GM12878 (cell line): ENCODE measurements around the gene RNU6-1. TPM values are rescaled to one million over a fixed set of nuclear protein-coding genes. Genes with fewer than 3 reads are reported as not detected.

ENCODE experiments used
- ATAC-seq: fragments of 200-7000 bp; cut with Tn5 transposase; 3 replicates; pipeline ENCODE4 v1.9.1; 2020; ENCODE audit warnings: mild to moderate bottlenecking, moderate library complexity
- BruUV-seq: library from RNA; stranded (reverse); fragments of 400-500 nt; replicated peaks from 2 replicates; lab custom pipeline; 2021; lab: Mats Ljungman, UMichigan
- CTCF ChIA-PET: fragments of 300-600 bp; sonication (Branson Sonifier 250); formaldehyde crosslinking; extraction: SDS; loops from one replicate; lab custom pipeline; 2021; ENCODE audit warnings: inconsistent platforms; lab: Yijun Ruan, JAX
- POLR2A ChIA-PET: fragments of 350-600 bp; formaldehyde crosslinking; extraction: SDS; loops from one replicate; lab custom pipeline; 2021; ENCODE audit warnings: inconsistent platforms; lab: Charles Lee
- RAD21 ChIA-PET: fragments of 300-600 bp; sonication (Branson Sonifier 250); formaldehyde crosslinking; loops from one replicate; lab custom pipeline; 2023; ENCODE audit warnings: antibody characterized with exemption; ENCODE audit not compliant: unreplicated experiment; lab: Charles Lee
- SMC1A ChIA-PET: fragments of 300-600 bp; sonication (Branson Sonifier 250); formaldehyde crosslinking; loops from one replicate; lab custom pipeline; 2023; ENCODE audit not compliant: unreplicated experiment, uncharacterized antibody; lab: Charles Lee
- DNase-seq: peaks from one replicate; pipeline ENCODE4 v3.0.0-alpha.2; 2011; ENCODE audit warnings: low read depth, low spot score
- FAIRE-seq: peaks from 3 replicates; lab custom pipeline; 2011; peaks lifted over from hg19 to GRCh38; lab: Jason Lieb, UNC
- H2AFZ ChIP-seq: 2 replicates; pipeline ENCODE4 v1.6.0; 2011; ENCODE audit warnings: low read depth, low read length, control low read depth; ENCODE audit not compliant: control insufficient read depth
- H3K27ac ChIP-seq: 2 replicates; pipeline ENCODE4 v1.5.1; 2011; ENCODE audit warnings: control low read depth; ENCODE audit not compliant: control insufficient read depth, insufficient read depth
- H3K27me3 ChIP-seq, 2 experiments: replicated peaks in 1 of 2; 2 replicates each; pipeline versions ENCODE4 v1.6.0 to v1.6.1; 2011; ENCODE audit warnings: low read length in 1 of 2; ENCODE audit not compliant: control insufficient read depth in 2 of 2, insufficient read depth in 2 of 2
- H3K36me3 ChIP-seq, 2 experiments: 2 replicates each; pipeline ENCODE4 v1.5.1; 2011; ENCODE audit warnings: low read length in 1 of 2; ENCODE audit not compliant: control insufficient read depth in 2 of 2, insufficient read depth in 2 of 2
- H3K4me1 ChIP-seq: 2 replicates; pipeline ENCODE4 v1.6.1; 2011; ENCODE audit warnings: mild to moderate bottlenecking, low read length, moderate library complexity, mixed read lengths; ENCODE audit not compliant: control insufficient read depth, insufficient read depth
- H3K4me2 ChIP-seq: 2 replicates; pipeline ENCODE4 v1.6.0; 2011; ENCODE audit warnings: control low read depth; ENCODE audit not compliant: control insufficient read depth, insufficient read depth
- H3K4me3 ChIP-seq: fragments of 200-600 bp; sonication (generic); 2 replicates; pipeline ENCODE4 v1.5.1; 2016
- H3K79me2 ChIP-seq: 2 replicates; pipeline ENCODE4 v1.6.0; 2011; ENCODE audit warnings: low read length; ENCODE audit not compliant: control insufficient read depth, insufficient read depth
- H3K9ac ChIP-seq: 2 replicates; pipeline ENCODE4 v1.8.0; 2011; ENCODE audit warnings: low read length, control low read depth, mixed read lengths; ENCODE audit not compliant: control insufficient read depth, insufficient read depth
- H3K9me3 ChIP-seq: replicated peaks from 3 replicates; pipeline ENCODE4 v1.5.1; 2011; ENCODE audit warnings: mild to moderate bottlenecking, low read length; ENCODE audit not compliant: control insufficient read depth, insufficient read depth
- H4K20me1 ChIP-seq: 2 replicates; pipeline ENCODE4 v1.6.0; 2011; ENCODE audit not compliant: control insufficient read depth, insufficient read depth
- CHD4 ChIP-seq: fragments of 200-600 bp; sonication (generic); IDR thresholded peaks from 2 replicates; pipeline ENCODE4 v1.6.1; 2016; ENCODE audit warnings: mild to moderate bottlenecking
- EED ChIP-seq: sonication (generic); IDR thresholded peaks from 2 replicates; pipeline ENCODE4 v1.6.1; 2016; ENCODE audit warnings: antibody characterized with exemption, low read depth
- HDGF ChIP-seq: fragments of 450-650 bp; IDR thresholded peaks from 2 replicates; pipeline ENCODE4 v1.6.1; 2016; ENCODE audit warnings: antibody characterized with exemption
- IKZF2 ChIP-seq, 2 experiments: fragments of 450-650 bp; IDR thresholded peaks; 2 replicates each; pipeline ENCODE4 v1.6.1; 2017; ENCODE audit warnings: mild to moderate bottlenecking in 2 of 2, moderate library complexity in 2 of 2
- IRF3 ChIP-seq: fragments of 450-650 bp; IDR thresholded peaks from 2 replicates; pipeline ENCODE4 v1.6.1; 2014; ENCODE audit warnings: mild to moderate bottlenecking
- KDM1A ChIP-seq: fragments of 200-600 bp; sonication (generic); IDR thresholded peaks from 2 replicates; pipeline ENCODE4 v1.6.1; 2016; ENCODE audit warnings: borderline replicate concordance
- NFXL1 ChIP-seq: fragments of 450-650 bp; IDR thresholded peaks from 2 replicates; pipeline ENCODE4 v1.6.1; 2017; ENCODE audit warnings: antibody characterized with exemption, mild to moderate bottlenecking, borderline replicate concordance
- NKRF ChIP-seq: fragments of 450-650 bp; conservative IDR thresholded peaks from 2 replicates; pipeline ENCODE4 v1.6.1; 2017; ENCODE audit warnings: mild to moderate bottlenecking, moderate library complexity
- RFX5 ChIP-seq: IDR thresholded peaks from 2 replicates; pipeline ENCODE4 v1.6.1; 2011; ENCODE audit warnings: low read depth, low read length, improper control_type of control experiment
- SMAD1 ChIP-seq: fragments of 450-650 bp; IDR thresholded peaks from 2 replicates; pipeline ENCODE4 v1.6.1; 2018; ENCODE audit warnings: mild to moderate bottlenecking, low read depth; ENCODE audit not compliant: partially characterized antibody
- SREBF1 ChIP-seq: IDR thresholded peaks from 2 replicates; pipeline ENCODE4 v1.6.1; 2012; ENCODE audit warnings: mild to moderate bottlenecking, low read length
- STAT1 ChIP-seq: fragments of 450-650 bp; conservative IDR thresholded peaks from 2 replicates; pipeline ENCODE4 v1.6.1; 2014; ENCODE audit warnings: antibody characterized with exemption, mild to moderate bottlenecking
- TAF1 ChIP-seq: IDR thresholded peaks from 2 replicates; pipeline ENCODE4 v1.6.1; 2011; ENCODE audit warnings: mild to moderate bottlenecking, low read depth, low read length, borderline replicate concordance
- YBX1 ChIP-seq: fragments of 450-650 bp; IDR thresholded peaks from 2 replicates; pipeline ENCODE4 v1.6.1; 2016; ENCODE audit warnings: antibody characterized with exemption
- ZNF384 ChIP-seq: IDR thresholded peaks from 2 replicates; pipeline ENCODE4 v1.6.1; 2012; ENCODE audit warnings: low read depth, mild to moderate bottlenecking, low read length, improper control_type of control experiment, borderline replicate concordance
- ZZZ3 ChIP-seq: IDR thresholded peaks from 2 replicates; pipeline ENCODE4 v1.6.1; 2011; ENCODE audit warnings: low read depth; ENCODE audit not compliant: control insufficient read depth, insufficient read length
- WGBS: methylation state at CpG from one replicate; pipeline ENCODE4 v1.1.6; 2016; ENCODE audit warnings: low lambda C conversion rate; ENCODE audit not compliant: insufficient replicate concordance, insufficient coverage; ENCODE audit errors: missing lambda C conversion rate; 5-methylcytosine and 5-hydroxymethylcytosine counted together
- in situ Hi-C: fragments of 300-500 bp; cut with MboI; formaldehyde crosslinking; loops from 9 replicates; pipeline ENCODE4 v1.14.3; 2018; ENCODE audit warnings: mixed read lengths
- intact Hi-C: fragments of 100-400 bp; cut with micrococcal nuclease; formaldehyde crosslinking; loops from one replicate; pipeline ENCODE4 v1.14.2; 2022; ENCODE audit not compliant: unreplicated experiment
- polyA plus RNA-seq, 11 experiments: library from polyadenylated mRNA; depleted of rRNA in 4 of 11; unstranded in 6 of 11; stranded (reverse) in 5 of 11; fragments of >200 nt; fragmentation: Nextera tagmentation in 4 of 11; fragmentation: Illumina TruSeq in 1 of 11; extraction: Ambion mirVana in 4 of 11; extraction: Trizol in 1 of 11; gene quantifications; 1 replicate in 1 of 11; 2 replicates in 10 of 11; pipeline versions ENCODE4 v1.2.1 to v1.2.3, GENCODE V29; 2011 to 2016; ENCODE audit warnings: inconsistent platforms in 2 of 11, missing spikeins in 2 of 11, low read depth in 1 of 11
- total RNA-seq, 4 experiments: library from RNA; depleted of rRNA in 3 of 4; stranded (reverse); fragments of >200 nt in 3 of 4; fragmentation: Illumina TruSeq in 1 of 4; extraction: Trizol in 1 of 4; gene quantifications; 2 replicates each; pipeline versions ENCODE4 v1.2.1 to v1.2.3, GENCODE V29; 2013 to 2021
- TF ChIP-seq, protein P1 (sequence below): IDR thresholded peaks from 2 replicates; pipeline ENCODE4 v1.6.1; 2011; ENCODE audit warnings: low read depth, low read length, improper control_type of control experiment, borderline replicate concordance

Gene RNU6-1
- total and polyA plus RNA-seq, 10 of the 15 experiments (the other 5 are each of a cell fraction or from before 2014, with no cell fraction given), result not detected

DNA sequence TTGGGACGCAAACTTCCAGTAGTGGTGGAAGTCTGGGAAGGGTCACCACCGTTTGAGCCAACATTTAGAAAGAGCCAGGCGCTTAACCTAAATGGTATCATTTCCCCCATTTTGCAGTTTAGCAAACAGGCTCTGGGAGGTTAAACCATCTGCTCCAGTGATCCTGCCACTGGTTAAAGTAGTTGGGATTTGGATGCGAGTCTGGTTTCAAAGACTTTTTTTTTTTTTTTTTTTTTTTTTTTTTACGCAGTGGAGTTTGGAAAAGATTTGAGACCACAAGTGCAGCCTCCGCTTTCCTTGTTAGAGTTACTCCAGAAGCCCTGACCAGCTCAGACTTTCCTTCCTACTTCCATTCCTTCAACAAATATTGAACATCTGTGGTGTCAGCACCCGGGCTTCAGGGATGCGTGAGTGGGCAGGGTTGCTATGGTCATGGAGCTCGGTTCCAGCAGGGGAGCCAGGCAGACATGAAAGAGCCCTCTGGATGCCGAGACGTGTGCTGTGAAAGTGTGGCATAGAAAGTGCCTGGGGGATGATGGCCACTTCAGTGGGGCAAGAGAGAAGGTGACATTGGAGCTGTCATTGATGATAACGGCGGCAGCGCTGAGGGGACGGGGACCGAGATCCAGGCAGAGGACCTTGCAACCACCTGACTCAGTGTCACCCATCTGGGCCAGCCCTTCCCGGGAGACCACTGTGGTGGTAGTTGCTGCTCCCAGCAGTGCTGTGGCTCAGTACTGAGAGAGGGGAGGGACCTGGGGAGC lies 1.1 kb upstream of the RNU6-1 start:
- ATAC-seq, result peak; percentile 51
- in situ Hi-C loops (no loop called here), intact Hi-C loops (loop anchor here (2.0 to 10.0 kb wide), 4 partner anchors 22 to 756 kb away; partner anchors contain the start of gene C15orf61)
- POLR2A ChIA-PET, result interaction anchor here (0.5 to 1.9 kb wide), 14 partner anchors 12 to 1369 kb away, joined by 3 to 17 read pairs (median 4); partner anchors contain the start of gene C15orf61
- DNase-seq, result no peak
- Histone ChIP-seq H3K27me3 (peaks cover under 1 to 2% of the 10 kb centered on the region in 2 experiments; a peak in 2 of 4 replicates), H3K4me3 (peak overlapping the region; percentile 85), H2AFZ (peak overlapping the region; percentile 82), H3K27ac (peak overlapping the region; percentile 83), H3K9me3 (no peaks in the 10 kb centered on the region), H3K4me2 (peak overlapping the region; percentile 95), H3K36me3 (no peaks in the 10 kb centered on the region), H3K79me2 (no peaks in the 10 kb centered on the region; the same call in 1 of the 2 replicates), H4K20me1 (no peaks in the 10 kb centered on the region), H3K4me1 (peaks cover 15% of the 10 kb centered on the region), H3K9ac (peak overlapping the region; percentile 84)
- WGBS, result 2% methylated on average over 16 of the region's 17 CpGs
- SMC1A ChIA-PET, result interaction anchor here (0.6 to 2.5 kb wide), 13 partner anchors 10 to 983 kb away, joined by 3 to 29 read pairs (median 4); partner anchors contain the start of gene MAP2K5
- BruUV-seq, result no TSS peak
- RAD21 ChIA-PET, result interaction anchor here (0.6 to 2.0 kb wide), 12 partner anchors 9 to 387 kb away, joined by 3 to 28 read pairs (median 6); no protein-coding TSS in a partner anchor
- peak; percentile 44 for FAIRE-seq
- CTCF ChIA-PET, result interaction anchor here (0.6 to 2.6 kb wide), 10 partner anchors 10 to 878 kb away, joined by 3 to 12 read pairs (median 4); no protein-coding TSS in a partner anchor
- TF ChIP-seq IKZF2 (IDR thresholded peaks at IDR 0.05), result peak; percentile 6 to 22; a peak in 2 of 4 replicates
- TF ChIP-seq SMAD1, result no peak
- TF ChIP-seq STAT1, result no peak
- no peak for TF ChIP-seq YBX1
- TF ChIP-seq EED, result no peak
- TF ChIP-seq IRF3, result no peak
- TF ChIP-seq NKRF, result no peak
- TF ChIP-seq ZZZ3, result no peak
- TF ChIP-seq TAF1, result no peak
- TF ChIP-seq RFX5, result no peak
- TF ChIP-seq KDM1A, result no peak
- TF ChIP-seq, protein P1, sequence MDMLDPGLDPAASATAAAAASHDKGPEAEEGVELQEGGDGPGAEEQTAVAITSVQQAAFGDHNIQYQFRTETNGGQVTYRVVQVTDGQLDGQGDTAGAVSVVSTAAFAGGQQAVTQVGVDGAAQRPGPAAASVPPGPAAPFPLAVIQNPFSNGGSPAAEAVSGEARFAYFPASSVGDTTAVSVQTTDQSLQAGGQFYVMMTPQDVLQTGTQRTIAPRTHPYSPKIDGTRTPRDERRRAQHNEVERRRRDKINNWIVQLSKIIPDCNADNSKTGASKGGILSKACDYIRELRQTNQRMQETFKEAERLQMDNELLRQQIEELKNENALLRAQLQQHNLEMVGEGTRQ, result no peak
- TF ChIP-seq NFXL1, result no peak
- no peak for TF ChIP-seq SREBF1
- no peak for TF ChIP-seq CHD4
- peak; percentile 56; the same call in 1 of the 2 replicates for TF ChIP-seq ZNF384
- peak; percentile 53; the same call in 1 of the 2 replicates for TF ChIP-seq HDGF
